Activated naive CD4-positive, alpha-beta T cell (primary cell): ENCODE measurements around the gene RPS15A.
"Not testable (repeated sequence)": the region's sequence is repeated elsewhere in the genome, so short reads cannot be mapped to it uniquely, and the experiment has no call there.

Experiments used
- DNase-seq, 4 experiments: peaks; one replicate each; lab custom pipeline; 2025; lab: John Stamatoyannopoulos, UW

Gene RPS15A

DNA sequence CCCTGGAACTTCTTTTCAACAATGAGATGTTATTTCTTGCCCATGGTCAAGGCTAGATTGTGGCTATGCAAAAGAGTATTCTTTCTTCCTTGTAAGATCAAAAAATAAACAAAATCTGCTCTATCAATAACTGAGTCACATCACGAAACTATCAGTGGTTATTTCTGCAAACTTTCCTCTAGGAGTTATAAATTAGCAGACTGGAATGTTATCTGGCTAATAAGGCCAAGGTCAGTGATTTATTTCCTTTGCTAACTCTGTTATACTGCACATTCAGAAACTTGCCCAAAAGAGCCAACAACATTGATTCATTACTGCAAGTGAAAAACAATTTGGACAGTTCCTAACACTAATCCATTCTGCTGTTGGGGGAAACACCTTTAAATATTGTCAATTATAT lies 6.2 kb upstream of the RPS15A start:
- no peak for DNase-seq

DNA sequence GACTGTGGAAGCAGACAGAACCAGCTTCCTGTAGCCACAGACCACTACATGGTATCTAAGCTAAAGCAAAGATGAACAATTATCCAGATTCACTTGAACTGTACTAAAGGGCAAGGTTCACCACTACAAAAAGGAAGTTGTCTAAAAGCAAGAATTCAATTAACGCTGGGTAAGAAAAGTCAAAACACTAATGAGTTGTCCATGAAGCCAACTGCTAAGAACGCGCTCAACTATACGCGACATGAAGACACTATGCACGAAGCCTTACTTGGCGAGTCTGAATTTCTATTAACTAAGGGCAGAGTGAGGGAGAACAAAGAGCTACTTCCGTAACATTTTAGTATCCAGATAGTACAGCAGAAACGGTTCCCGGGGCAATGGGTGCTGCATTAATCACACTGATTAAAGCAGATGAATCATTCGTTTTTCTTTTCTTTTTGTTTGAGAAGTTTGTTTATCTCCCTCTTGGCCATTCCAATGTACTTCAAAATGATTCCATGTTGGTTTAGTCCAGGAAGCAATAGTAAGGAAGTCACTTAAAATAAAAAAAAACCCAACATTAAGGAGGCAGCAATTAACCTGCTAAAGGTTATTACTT lies 2.8 kb upstream of the RPS15A start:
- no peak for DNase-seq

DNA sequence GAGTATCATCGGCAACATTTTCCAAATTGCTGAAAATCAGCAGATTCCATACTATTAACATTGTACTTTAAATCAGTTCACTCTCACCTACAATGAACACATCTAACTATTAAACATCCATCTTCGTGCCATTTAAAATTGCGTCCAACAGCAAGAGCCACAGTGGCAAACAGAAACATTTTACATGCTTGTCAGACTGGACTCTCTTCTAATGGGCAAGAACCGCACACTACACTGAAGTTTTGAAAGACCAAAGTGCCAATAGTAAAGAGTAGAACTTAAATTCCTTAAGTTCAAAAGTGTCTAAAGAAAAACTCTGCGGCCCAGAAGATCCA lies 652 bp downstream of the RPS15A start:
- DNase-seq = no peak

DNA sequence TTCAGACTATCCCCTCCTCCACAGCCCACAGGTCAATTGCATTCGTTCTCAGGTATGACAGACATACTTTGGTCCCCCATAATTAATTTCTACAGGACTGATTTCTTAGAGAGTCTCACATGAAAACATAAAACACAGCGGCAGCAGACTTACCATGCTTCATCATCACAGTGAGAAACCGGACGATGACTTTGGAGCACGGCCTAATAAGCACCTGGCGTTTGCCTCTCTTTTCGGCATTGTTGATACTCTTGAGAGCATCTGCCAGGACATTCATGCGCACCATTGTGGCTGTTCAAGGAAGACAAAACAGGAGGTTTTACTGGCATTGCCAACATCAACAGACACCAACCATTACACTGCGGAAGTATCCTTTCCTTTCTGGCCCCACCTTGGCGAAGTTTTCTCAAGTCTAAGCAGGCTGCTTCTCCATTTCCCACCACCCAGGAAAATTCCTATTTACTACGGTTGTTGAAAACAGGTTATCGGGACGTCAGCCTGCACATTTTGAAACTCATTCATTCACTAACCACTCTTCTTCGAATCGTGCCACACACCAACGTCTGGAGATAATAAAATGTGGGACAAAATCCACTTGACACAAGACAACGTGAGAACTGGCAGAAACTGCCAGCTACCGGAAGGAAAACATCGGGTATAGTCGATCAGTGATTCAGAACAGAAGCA lies 1.2 kb downstream of the RPS15A start:
- no peak for DNase-seq

DNA sequence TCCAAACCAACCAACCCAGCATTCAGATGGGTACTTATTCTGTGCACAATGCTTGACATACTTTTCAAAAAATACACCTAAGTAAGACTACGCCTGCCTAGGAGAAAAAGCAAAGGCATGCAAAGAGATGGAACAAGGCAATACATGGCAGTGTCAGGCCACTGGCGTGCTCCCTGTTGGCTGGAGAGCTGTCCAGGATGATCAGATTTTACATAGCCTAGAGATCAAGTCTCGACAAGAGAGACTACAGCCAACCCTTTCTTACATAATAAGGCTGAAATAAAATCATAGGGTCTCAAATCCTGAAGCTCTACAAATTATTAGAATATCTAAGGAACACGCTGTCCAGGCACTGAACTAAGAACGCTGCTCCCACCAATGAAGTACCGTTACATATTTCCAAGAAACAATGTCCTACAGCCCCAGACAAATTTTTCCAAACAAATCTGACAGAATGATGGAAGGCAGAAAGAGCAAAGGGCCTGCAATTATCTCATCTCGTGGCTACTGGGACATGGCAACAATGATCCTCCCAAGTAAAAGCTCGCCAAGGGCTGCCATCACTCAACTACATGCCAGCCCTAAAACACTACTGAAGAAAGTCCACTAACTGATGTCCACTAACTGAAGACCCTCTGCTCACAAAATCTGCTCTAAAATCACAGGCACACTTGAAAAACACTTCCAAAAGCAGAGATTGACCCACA lies 5.1 kb downstream of the RPS15A start:
- no peak for DNase-seq

DNA sequence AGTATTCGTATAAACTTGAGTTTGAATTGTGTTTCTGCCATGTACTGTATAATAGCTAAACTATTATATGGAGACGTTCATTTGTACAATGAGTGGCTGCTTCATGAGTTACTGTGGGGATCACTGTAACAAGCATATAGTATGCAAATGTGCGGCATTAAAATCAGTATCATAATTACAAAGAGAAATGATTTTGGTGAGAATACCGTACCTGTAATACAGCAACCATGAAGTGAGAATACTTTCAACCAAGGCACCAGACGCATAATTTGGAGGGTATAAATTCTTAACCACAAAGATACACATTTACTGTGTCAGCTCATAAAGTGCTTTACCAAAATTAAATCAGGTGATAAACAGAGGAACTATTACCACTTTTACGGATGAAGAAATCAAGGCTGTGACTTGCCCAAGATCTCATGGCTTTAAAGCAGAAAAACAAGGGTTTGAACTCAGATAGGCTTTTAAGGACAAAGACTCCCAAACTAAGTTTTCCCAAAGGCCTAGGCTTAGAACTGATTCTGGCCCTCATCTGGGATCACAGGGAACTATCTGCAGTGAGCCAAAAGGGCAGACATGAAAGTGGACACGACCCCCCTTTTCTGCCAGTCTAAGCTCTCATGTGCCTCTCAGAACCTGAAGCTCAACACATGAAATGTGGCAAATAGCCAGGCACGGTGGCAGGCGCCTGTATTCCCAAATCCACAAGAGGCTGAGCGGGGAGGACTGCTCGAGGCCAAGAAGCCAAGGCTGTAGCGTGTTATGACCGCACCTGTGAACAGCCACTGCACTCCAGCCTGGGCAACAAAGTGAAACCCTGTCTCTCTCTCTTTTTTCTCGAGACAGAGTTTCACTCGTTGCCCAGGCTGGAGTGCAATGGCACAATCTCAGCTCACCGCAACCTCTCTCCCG lies 6.4 kb downstream of the RPS15A start:
- no peak for DNase-seq

DNA sequence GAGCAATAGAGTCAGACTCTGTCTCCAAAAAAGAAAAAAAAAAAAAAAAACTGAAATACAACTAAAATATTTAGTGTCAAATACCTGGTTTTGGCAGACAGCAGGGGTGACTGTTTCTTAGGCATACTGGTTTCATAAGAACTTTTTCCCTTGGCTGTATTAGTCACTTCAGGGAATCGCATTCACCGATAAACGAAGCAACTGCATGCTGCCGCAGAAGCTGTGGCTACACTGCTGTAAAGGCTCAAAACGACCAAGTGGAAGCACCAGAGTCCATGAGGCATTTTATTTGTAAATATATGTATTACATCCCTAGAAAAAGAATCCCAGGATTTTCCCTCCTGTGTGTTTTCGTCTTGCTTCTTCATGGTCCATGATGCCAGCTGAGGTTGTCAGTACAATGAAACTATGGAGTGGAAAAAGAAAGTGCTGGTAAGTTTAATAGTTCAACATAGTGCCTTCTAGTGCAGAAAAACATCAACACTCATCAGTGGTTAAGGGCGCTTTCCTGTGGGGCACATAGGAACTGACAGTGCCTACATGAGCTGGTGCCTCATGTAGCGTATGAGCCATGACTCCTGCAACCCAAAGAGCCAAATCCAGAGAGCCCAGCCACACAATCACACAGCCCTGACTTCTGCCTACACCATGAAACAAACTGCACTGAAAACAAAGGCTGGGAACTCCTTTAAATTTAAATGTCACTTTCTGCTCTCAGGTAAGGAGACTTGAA lies 7.3 kb downstream of the RPS15A start:
- no peak for DNase-seq

DNA sequence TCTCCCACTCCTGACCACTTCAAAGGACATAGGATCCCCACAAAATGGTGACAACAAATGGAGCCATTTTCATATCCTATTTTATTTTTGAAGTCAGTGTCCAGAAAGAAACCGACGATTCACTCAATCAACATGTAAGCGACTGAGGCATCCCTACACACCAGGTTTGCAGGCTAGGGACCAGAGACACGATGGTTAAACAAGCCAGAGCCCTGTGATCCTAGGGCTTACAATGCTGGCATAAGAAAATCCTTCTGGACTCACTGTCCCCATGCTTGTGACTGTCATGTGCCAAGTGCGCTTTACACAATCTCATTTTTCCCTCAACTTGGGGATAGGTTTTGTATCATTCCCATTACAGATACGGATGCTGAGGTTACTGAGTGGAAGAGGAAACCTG lies 8.9 kb downstream of the RPS15A start:
- DNase-seq = not testable (repeated sequence)

DNA sequence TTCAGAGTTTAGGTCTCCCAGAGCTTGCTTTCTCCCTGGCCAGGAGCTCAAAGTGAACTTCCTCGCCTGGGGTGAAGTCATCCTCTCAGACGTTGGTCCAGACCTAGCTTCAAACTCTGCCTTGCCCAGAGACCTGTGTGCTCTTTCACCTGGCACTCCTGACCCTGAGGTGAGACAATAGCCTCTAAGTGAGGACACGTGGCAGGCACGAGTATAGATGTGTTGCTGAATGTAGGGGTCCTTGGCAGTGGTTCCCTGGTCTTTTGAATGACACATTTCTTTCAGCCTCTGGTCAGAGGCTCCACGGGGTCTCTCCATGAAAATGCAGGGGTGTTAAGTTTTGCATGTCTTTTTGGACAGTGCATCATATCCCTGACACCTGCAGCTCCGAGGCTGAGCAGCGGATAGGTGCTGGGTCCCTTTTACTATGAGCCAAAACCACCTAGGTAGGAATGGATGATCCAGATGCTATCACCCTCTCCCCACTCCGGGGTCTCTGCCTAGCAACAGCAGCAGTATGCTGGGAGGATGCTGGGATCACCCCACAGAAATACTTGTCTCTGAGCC lies 9.6 kb downstream of the RPS15A start:
- not testable (repeated sequence) for DNase-seq

DNA sequence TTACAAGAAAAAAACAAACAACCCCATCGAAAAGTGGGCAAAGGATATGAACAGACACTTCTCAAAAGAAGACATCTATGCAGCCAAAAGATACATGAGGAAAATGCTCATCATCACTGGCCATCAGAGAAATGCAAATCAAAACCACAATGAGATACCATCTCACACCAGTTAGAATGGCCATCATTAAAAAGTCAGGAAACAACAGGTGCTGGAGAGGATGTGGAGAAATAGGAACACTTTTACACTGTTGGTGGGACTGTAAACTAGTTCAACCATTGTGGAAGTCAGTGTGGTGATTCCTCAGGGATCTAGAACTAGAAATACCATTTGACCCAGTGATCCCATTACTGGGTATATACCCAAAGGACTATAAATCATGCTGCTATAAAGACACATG lies 12.5 kb downstream of the RPS15A start:
- not testable (repeated sequence) for DNase-seq

DNA sequence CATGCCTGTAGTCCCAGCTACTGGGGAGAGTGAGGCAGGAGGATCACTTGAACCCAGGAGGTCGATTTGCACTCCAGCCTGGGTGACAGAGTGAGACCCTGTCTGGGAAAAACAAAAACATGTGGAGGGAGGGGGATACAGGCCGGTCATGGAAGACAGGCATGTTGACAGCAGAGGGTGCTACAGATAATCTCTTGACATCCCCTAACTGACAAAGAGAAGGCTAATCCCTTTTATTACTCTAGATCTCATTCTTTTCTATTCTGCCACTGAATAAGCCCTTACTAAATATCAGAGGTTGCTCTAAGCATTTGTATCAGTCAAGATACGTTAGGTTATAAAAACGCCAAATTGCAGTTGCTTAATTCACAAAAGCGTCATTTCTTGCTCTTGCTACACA lies 13.8 kb downstream of the RPS15A start:
- not testable (repeated sequence) for DNase-seq

DNA sequence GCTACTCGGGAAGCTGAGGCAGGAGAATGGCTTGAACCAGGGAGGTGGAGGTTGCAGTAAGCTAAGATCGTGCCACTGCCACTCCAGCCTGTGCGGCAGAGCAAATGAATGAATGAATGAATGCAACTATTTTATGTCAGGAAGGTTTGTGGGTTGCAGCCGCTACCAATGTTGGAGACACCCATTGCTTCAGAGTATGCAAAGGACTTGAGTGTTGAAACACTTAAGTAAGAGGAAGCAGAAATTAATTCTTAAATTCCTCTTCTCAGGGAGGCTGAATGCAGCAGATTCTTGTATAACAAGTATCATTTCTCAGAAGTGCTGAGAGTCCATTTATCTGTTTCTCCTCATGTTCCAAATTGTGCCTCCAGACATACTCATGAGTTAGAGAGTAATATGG lies 15.5 kb downstream of the RPS15A start:
- not testable (repeated sequence) for DNase-seq

DNA sequence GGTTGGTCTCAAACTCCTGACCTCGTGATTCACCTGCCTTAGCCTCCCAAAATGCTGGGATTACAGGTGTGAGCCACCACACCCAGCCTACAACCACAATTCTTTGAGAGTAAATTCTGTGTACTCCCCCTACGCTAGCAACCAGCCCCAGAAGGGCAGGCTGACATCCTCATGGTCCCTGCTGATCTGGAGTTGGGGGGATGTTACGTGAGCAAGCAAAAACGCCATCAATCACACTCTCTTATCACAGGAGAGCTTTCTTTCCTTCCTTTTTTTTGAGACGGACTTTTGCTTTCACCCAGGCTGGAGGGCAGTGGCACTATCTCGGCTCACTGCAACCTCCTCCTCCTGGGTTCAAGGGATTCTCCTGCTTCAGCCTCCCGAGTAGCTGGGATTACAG lies 18.0 kb downstream of the RPS15A start:
- not testable (repeated sequence) for DNase-seq

DNA sequence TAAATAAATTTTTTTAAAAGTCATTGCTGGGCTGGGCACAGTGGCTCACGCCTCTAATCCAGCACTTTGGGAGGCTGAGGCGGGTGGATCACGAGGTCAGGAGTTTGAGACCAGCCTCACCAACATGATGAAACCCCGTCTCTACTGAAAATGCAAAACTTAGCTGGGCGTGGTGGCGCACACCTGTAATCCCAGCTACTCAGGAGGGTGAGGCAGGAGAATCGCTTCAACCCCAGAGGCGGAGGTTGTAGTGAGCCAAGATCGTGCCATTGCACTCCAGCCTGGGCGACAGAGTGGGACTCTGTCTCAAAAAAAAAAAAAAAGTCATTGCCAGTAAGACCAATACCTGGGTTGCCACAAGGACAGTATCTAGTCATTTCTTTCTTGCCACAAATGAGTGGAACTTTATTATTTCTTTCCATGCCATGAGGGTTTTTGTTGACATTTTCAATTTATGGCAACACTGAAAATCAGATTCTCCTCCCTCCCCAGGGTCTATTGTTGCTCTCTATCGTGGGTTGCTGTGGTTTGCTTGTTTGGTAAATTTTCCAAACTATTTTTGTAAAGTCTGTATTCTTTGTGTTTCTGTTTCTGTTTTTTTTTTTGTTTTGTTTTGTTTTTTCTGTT lies 19.7 kb downstream of the RPS15A start:
- not testable (repeated sequence) for DNase-seq

DNA sequence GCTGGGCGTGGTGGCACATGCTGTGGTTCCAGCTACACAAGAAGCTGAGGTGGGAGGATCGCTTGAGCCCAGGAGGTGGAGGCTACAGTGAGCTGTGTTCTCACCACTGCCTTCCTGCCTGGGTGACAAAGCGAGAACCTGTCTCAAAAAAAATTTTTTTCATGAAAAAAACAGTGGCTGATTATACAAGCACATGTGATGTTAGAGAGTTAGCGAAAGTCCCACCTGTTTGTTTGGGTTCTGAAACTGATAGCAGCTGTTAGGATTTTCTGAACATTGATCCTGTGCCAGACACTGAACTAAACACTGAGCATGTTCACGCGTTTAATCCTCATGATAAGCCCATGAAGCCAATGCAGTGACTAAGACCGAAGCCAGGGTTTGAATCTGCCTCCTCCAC lies 22.9 kb downstream of the RPS15A start:
- peak in 1 of 4 experiments; percentile 13 for DNase-seq

DNA sequence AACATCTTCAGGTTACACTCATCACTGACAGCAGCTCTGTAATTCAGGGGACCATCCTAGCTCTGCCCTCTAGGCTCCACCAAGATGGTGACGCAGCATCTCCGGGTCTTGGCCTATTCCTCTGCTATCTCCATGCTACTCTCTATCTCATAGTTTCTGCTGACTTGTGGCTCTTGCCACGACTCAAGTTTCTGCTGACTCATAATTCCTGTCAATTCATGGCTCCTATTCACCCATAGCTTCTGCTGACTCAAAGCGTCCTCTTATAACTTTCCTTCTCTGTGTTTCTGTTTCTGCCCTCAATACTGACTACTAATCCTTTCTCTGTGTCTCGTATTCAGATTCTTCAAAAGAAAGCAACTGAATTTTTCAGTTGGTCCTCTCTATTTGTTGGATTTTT lies 27.4 kb downstream of the RPS15A start:
- DNase-seq = not testable (repeated sequence)

DNA sequence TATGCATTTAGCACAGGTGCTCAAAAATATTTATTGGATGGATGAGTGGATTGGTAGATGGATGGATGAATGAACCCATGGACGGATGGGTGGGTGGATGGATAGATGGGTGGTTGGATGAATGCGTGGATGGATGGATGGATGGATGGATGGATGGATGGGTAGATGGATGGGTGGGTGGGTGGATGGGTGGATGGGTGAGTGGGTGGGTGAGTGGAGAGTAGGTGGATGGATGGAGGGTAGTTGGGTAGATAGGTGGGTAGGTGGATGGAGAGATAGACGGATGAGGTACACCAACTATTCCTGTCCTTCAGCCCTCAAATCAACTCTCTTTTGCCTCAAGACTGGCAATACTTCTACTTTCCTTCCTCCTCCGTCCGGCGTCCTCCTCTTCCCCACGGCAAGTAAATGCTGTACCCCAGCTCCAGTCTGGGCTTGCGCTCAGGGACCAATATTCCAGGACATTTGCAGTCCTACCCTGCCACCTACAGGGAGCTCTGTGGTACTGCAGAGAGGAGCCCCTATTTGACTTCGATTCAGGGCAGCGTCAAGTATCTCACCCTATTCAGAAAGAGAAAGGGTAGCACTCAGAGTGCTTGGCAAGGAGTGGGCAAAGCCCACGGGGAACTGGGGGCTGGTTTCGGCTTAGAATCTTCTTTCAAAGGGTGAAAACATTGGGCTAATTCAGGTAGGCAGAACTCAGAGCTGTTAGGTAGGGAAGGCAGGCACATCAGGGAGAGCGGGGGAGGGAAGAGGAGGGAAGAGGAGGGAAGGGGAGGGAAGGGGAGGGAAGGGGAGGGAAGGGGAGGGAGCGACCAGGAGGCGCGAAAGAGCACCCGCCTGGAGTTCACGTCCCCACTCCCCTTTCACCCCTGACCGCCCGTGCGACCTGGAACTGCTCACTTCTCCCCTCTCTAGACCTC lies 30.3 kb downstream of the RPS15A start:
- peak in 2 of 4 experiments; percentile 5 to 18 for DNase-seq

DNA sequence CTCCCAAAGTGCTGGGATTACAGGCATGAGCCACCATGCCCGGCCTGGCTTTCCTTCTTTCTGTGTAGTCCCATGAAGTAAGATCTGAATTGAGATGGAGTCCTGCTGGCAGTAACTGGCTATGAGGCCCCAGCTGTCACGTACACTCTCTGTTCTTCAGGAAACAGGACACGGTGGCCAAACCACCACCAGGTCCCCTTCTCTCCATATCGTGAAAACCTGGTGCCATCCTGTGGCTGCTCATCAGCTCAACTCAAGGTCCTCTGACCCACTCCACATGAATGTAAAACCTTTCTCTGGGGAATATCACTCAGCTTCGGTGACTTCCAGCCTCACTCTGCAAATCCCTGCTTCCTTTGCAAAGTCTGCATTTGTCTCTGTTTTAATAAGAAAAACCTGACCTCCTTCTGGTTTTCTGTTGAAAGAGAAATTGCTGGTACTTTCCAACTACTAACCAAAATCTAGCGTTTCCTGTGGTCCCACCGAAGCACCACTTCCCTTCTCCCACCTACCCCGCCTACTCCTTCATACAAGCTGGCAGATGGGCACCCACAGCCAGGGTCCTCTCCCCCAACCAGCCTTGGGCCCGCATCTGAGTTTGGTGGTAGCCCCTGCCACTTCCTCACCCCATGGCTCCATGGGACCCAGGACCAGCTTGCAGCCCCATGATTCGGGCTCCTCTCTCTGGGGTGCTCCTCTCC lies 32.0 kb downstream of the RPS15A start:
- DNase-seq = not testable (repeated sequence)

DNA sequence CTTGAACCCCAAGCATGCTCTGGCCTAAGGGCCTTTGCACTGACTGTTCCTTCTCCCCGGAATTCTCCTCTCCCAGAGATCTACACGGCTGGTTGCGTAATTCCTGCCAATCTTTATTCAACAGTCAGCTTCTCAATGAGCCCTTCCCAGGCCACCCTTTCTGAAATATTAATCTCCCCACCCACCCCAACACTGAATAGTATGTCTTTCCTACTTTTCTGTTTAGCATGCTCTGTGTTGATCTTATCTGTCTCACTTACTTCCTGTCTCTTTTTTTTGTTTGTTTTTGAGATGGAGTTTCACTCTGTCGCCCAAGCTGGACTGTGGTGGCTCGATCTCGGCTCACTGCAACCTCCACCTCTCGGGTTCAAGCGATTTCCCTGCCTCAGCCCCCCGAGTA lies 33.5 kb downstream of the RPS15A start:
- DNase-seq = not testable (repeated sequence)
